GM12801 (cell line): ENCODE measurements around the gene PTPRR.

Experiments used
- TF ChIP-seq, protein P1 (sequence below): IDR thresholded peaks from one replicate; pipeline ENCODE4 v1.5.1; 2011; ENCODE audit warnings: control low read depth; ENCODE audit not compliant: insufficient read length; ENCODE audit errors: extremely low read depth

PTPRR gene

DNA sequence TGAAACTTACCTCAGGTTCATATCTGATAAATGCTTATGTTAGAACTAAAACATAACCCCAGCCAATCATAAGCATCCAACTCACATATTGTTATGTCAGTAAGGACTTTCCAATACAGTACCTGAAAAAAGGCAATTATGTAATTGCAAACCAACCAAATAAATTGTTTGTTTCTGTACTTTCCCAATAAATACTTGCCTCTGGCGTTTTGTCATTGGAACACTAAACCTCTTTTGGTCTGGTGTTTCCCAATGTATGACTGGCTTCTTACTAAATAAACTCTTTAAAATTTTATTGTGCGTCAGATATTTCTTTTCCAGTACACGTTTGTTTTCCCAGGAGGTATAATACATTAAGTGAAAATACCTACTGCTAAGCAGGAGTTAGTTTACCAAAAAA is 276.6 kb downstream of the PTPRR start:
- TF ChIP-seq, protein P1, sequence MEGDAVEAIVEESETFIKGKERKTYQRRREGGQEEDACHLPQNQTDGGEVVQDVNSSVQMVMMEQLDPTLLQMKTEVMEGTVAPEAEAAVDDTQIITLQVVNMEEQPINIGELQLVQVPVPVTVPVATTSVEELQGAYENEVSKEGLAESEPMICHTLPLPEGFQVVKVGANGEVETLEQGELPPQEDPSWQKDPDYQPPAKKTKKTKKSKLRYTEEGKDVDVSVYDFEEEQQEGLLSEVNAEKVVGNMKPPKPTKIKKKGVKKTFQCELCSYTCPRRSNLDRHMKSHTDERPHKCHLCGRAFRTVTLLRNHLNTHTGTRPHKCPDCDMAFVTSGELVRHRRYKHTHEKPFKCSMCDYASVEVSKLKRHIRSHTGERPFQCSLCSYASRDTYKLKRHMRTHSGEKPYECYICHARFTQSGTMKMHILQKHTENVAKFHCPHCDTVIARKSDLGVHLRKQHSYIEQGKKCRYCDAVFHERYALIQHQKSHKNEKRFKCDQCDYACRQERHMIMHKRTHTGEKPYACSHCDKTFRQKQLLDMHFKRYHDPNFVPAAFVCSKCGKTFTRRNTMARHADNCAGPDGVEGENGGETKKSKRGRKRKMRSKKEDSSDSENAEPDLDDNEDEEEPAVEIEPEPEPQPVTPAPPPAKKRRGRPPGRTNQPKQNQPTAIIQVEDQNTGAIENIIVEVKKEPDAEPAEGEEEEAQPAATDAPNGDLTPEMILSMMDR: no peak

GRCh38 chr12:70641691-70642090 is 278.8 kb downstream of the PTPRR start:
- TF ChIP-seq, protein P1: no peak

- TF ChIP-seq, protein P1: no peak
Measured at GRCh38 chr12:70640901-70641300, 279.6 kb downstream of the PTPRR start.

GRCh38 chr12:70639535-70639934 is 281.0 kb downstream of the PTPRR start:
- TF ChIP-seq, protein P1: no peak

DNA sequence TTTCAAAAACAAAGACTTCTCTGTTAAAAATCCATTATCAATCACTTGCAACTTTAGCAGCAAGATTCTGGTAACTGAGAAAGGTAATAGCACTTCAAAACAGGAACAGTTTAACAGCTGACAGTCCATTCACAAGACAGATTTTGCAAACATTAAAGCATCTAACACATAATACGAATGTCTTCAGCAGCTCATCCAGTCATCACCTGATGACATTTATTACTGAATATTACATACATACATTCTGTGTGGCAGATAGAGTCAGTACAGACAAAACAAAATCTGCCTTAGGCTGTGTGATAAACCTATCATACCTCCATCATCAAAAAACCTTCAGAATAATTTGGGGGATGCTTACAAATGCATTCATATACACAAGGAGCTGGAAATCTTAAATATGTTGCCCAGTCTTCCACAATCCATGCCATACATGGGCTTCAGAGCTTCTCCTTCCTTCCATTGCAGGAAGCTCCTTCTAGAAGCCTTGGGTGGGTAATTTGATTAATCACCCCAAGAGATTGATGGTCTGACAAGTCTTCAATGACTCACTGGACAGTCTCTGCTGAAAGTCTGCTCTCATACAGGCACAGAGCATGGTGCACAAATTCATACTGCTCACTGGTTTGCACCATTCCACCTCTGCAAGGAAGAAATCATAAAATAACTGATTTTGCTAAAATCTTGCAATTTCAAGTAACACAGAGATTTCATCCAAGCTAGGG is 281.7 kb downstream of the PTPRR start:
- TF ChIP-seq, protein P1: no peak

- TF ChIP-seq, protein P1: no peak
Measured at GRCh38 chr12:70637303-70638085, 283.0 kb downstream of the PTPRR start, which contains the start of gene PTPRB. PTPRB (minus strand) TSS chr12:70637429; CDS start chr12:70637395, 34 bp downstream.

GRCh38 chr12:70635755-70636154 is 284.8 kb downstream of the PTPRR start:
- TF ChIP-seq, protein P1: no peak
